GM12878 (cell line): ENCODE data around the gene PPARA. TPM values are rescaled to one million over a fixed set of nuclear protein-coding genes. Genes with fewer than 3 reads are reported as not detected.

ENCODE experiments used
- ATAC-seq: fragments of 200-7000 bp; cut with Tn5 transposase; 3 replicates; pipeline ENCODE4 v1.9.1; 2020; ENCODE audit warnings: mild to moderate bottlenecking, moderate library complexity
- BruUV-seq: library from RNA; stranded (reverse); fragments of 400-500 nt; replicated peaks from 2 replicates; lab custom pipeline; 2021; lab: Mats Ljungman, UMichigan
- CTCF ChIA-PET: fragments of 300-600 bp; sonication (Branson Sonifier 250); formaldehyde crosslinking; extraction: SDS; loops from one replicate; lab custom pipeline; 2021; ENCODE audit warnings: inconsistent platforms; lab: Yijun Ruan, JAX
- POLR2A ChIA-PET: fragments of 350-600 bp; formaldehyde crosslinking; extraction: SDS; loops from one replicate; lab custom pipeline; 2021; ENCODE audit warnings: inconsistent platforms; lab: Charles Lee
- RAD21 ChIA-PET: fragments of 300-600 bp; sonication (Branson Sonifier 250); formaldehyde crosslinking; loops from one replicate; lab custom pipeline; 2023; ENCODE audit warnings: antibody characterized with exemption; ENCODE audit not compliant: unreplicated experiment; lab: Charles Lee
- SMC1A ChIA-PET: fragments of 300-600 bp; sonication (Branson Sonifier 250); formaldehyde crosslinking; loops from one replicate; lab custom pipeline; 2023; ENCODE audit not compliant: unreplicated experiment, uncharacterized antibody; lab: Charles Lee
- DNase-seq: peaks from one replicate; pipeline ENCODE4 v3.0.0-alpha.2; 2011; ENCODE audit warnings: low read depth, low spot score
- FAIRE-seq: peaks from 3 replicates; lab custom pipeline; 2011; peaks lifted over from hg19 to GRCh38; lab: Jason Lieb, UNC
- H2AFZ ChIP-seq: 2 replicates; pipeline ENCODE4 v1.6.0; 2011; ENCODE audit warnings: low read depth, low read length, control low read depth; ENCODE audit not compliant: control insufficient read depth
- H3K27ac ChIP-seq: 2 replicates; pipeline ENCODE4 v1.5.1; 2011; ENCODE audit warnings: control low read depth; ENCODE audit not compliant: control insufficient read depth, insufficient read depth
- H3K27me3 ChIP-seq, 2 experiments: replicated peaks in 1 of 2; 2 replicates each; pipeline versions ENCODE4 v1.6.0 to v1.6.1; 2011; ENCODE audit warnings: low read length in 1 of 2; ENCODE audit not compliant: control insufficient read depth in 2 of 2, insufficient read depth in 2 of 2
- H3K36me3 ChIP-seq, 2 experiments: 2 replicates each; pipeline ENCODE4 v1.5.1; 2011; ENCODE audit warnings: low read length in 1 of 2; ENCODE audit not compliant: control insufficient read depth in 2 of 2, insufficient read depth in 2 of 2
- H3K4me1 ChIP-seq: 2 replicates; pipeline ENCODE4 v1.6.1; 2011; ENCODE audit warnings: mild to moderate bottlenecking, low read length, moderate library complexity, mixed read lengths; ENCODE audit not compliant: control insufficient read depth, insufficient read depth
- H3K4me2 ChIP-seq: 2 replicates; pipeline ENCODE4 v1.6.0; 2011; ENCODE audit warnings: control low read depth; ENCODE audit not compliant: control insufficient read depth, insufficient read depth
- H3K4me3 ChIP-seq: fragments of 200-600 bp; sonication (generic); 2 replicates; pipeline ENCODE4 v1.5.1; 2016
- H3K79me2 ChIP-seq: 2 replicates; pipeline ENCODE4 v1.6.0; 2011; ENCODE audit warnings: low read length; ENCODE audit not compliant: control insufficient read depth, insufficient read depth
- H3K9ac ChIP-seq: 2 replicates; pipeline ENCODE4 v1.8.0; 2011; ENCODE audit warnings: low read length, control low read depth, mixed read lengths; ENCODE audit not compliant: control insufficient read depth, insufficient read depth
- H3K9me3 ChIP-seq: replicated peaks from 3 replicates; pipeline ENCODE4 v1.5.1; 2011; ENCODE audit warnings: mild to moderate bottlenecking, low read length; ENCODE audit not compliant: control insufficient read depth, insufficient read depth
- H4K20me1 ChIP-seq: 2 replicates; pipeline ENCODE4 v1.6.0; 2011; ENCODE audit not compliant: control insufficient read depth, insufficient read depth
- ASH2L ChIP-seq: fragments of 300-600, 200-600 bp; sonication (generic); IDR thresholded peaks from 2 replicates; pipeline ENCODE4 v1.6.1; 2017; ENCODE audit warnings: low read depth, mild to moderate bottlenecking, borderline replicate concordance
- BMI1 ChIP-seq: fragments of 450-650 bp; IDR thresholded peaks from 2 replicates; pipeline ENCODE4 v1.6.1; 2016; ENCODE audit warnings: mild to moderate bottlenecking, moderate library complexity, borderline replicate concordance
- CBFB ChIP-seq: IDR thresholded peaks from 2 replicates; pipeline ENCODE4 v1.6.1; 2016; ENCODE audit warnings: antibody characterized with exemption, low read depth
- EED ChIP-seq: sonication (generic); IDR thresholded peaks from 2 replicates; pipeline ENCODE4 v1.6.1; 2016; ENCODE audit warnings: antibody characterized with exemption, low read depth
- GABPA ChIP-seq: IDR thresholded peaks from 2 replicates; pipeline ENCODE4 v1.6.1; 2014; ENCODE audit warnings: antibody characterized with exemption, low read depth, mild to moderate bottlenecking, inconsistent platforms
- GATAD2B ChIP-seq: fragments of 450-650 bp; conservative IDR thresholded peaks from 2 replicates; pipeline ENCODE4 v1.6.1; 2017; ENCODE audit warnings: low read depth, mild to moderate bottlenecking, moderate library complexity
- KDM1A ChIP-seq: fragments of 200-600 bp; sonication (generic); IDR thresholded peaks from 2 replicates; pipeline ENCODE4 v1.6.1; 2016; ENCODE audit warnings: borderline replicate concordance
- MTA2 ChIP-seq: fragments of 450-650 bp; IDR thresholded peaks from 2 replicates; pipeline ENCODE4 v1.6.1; 2016; ENCODE audit warnings: low read depth, mild to moderate bottlenecking, moderate library complexity
- NRF1 ChIP-seq: conservative IDR thresholded peaks from 2 replicates; pipeline ENCODE4 v1.6.1; 2011; ENCODE audit warnings: mild to moderate bottlenecking, low read depth, low read length, improper control_type of control experiment
- RCOR1 ChIP-seq: conservative IDR thresholded peaks from 2 replicates; pipeline ENCODE4 v1.6.1; 2012; ENCODE audit warnings: low read depth, low read length, improper control_type of control experiment
- RELB ChIP-seq: fragments of 450-650 bp; IDR thresholded peaks from 2 replicates; pipeline ENCODE4 v1.6.1; 2017; ENCODE audit warnings: low read depth, mild to moderate bottlenecking, moderate library complexity
- SUPT20H ChIP-seq: IDR thresholded peaks from 2 replicates; pipeline ENCODE4 v1.6.1; 2011; ENCODE audit warnings: low read depth, mild to moderate bottlenecking, low read length, moderate library complexity, borderline replicate concordance; ENCODE audit not compliant: control insufficient read depth
- SUZ12 ChIP-seq: fragments of 200-600 bp; sonication (generic); IDR thresholded peaks from one replicate; pipeline ENCODE4 v1.6.1; 2018; ENCODE audit warnings: antibody characterized with exemption, mild to moderate bottlenecking; ENCODE audit not compliant: unreplicated experiment
- ZNF274 ChIP-seq: IDR thresholded peaks from one replicate; pipeline ENCODE4 v1.8.0; 2011; ENCODE audit not compliant: insufficient read length, insufficient read depth
- ZNF592 ChIP-seq: fragments of 450-650 bp; IDR thresholded peaks from 2 replicates; pipeline ENCODE4 v1.6.1; 2017; ENCODE audit warnings: mild to moderate bottlenecking, moderate library complexity
- WGBS: methylation state at CpG from one replicate; pipeline ENCODE4 v1.1.6; 2016; ENCODE audit warnings: low lambda C conversion rate; ENCODE audit not compliant: insufficient replicate concordance, insufficient coverage; ENCODE audit errors: missing lambda C conversion rate; 5-methylcytosine and 5-hydroxymethylcytosine counted together
- in situ Hi-C: fragments of 300-500 bp; cut with MboI; formaldehyde crosslinking; loops from 9 replicates; pipeline ENCODE4 v1.14.3; 2018; ENCODE audit warnings: mixed read lengths
- intact Hi-C: fragments of 100-400 bp; cut with micrococcal nuclease; formaldehyde crosslinking; loops from one replicate; pipeline ENCODE4 v1.14.2; 2022; ENCODE audit not compliant: unreplicated experiment
- polyA plus RNA-seq, 11 experiments: library from polyadenylated mRNA; depleted of rRNA in 4 of 11; unstranded in 6 of 11; stranded (reverse) in 5 of 11; fragments of >200 nt; fragmentation: Nextera tagmentation in 4 of 11; fragmentation: Illumina TruSeq in 1 of 11; extraction: Ambion mirVana in 4 of 11; extraction: Trizol in 1 of 11; gene quantifications; 1 replicate in 1 of 11; 2 replicates in 10 of 11; pipeline versions ENCODE4 v1.2.1 to v1.2.3, GENCODE V29; 2011 to 2016; ENCODE audit warnings: inconsistent platforms in 2 of 11, missing spikeins in 2 of 11, low read depth in 1 of 11
- total RNA-seq, 4 experiments: library from RNA; depleted of rRNA in 3 of 4; stranded (reverse); fragments of >200 nt in 3 of 4; fragmentation: Illumina TruSeq in 1 of 4; extraction: Trizol in 1 of 4; gene quantifications; 2 replicates each; pipeline versions ENCODE4 v1.2.1 to v1.2.3, GENCODE V29; 2013 to 2021
- TF ChIP-seq, protein P1 (sequence below): fragments of 450-650 bp; IDR thresholded peaks from 2 replicates; pipeline ENCODE4 v1.6.1; 2017; ENCODE audit warnings: mild to moderate bottlenecking, low read depth, inconsistent platforms; ENCODE audit not compliant: poor library complexity, severe bottlenecking
- TF ChIP-seq, protein P2 (sequence below): IDR thresholded peaks from 2 replicates; pipeline ENCODE4 v1.6.1; 2012; ENCODE audit warnings: low read depth, low read length, improper control_type of control experiment

Gene PPARA
- total and polyA plus RNA-seq, 10 of the 15 experiments (the other 5 are each of a cell fraction or from before 2014, with no cell fraction given), result 0.72 to 10.4 (median 4.6) TPM

DNA sequence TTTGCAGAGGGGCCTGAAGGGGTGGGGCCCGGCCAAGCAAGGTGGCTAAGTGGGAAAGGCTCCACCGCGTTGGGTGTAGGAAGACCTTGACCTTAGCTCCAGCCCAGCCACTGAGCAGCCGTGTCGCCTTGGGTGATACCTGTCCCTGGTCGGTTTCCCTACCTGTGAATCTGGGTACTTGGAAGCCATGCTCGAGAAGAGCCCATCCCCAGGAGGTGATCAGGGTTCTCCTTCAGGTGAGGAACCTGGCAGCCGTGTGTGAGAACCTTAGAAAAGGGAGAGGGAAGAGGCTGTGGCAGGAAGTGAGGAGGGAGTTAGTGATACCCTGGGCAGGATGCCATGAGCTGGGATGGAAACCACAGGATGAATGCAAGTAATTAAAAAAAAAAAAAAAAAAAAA lies 21.6 kb downstream of the PPARA start:
- no TSS peak for BruUV-seq
- RAD21 ChIA-PET, result no interaction called here
- H3K4me3 ChIP-seq, result no peak overlapping the region
- H3K9me3 ChIP-seq, result no peaks in the 10 kb centered on the region
- no peak overlapping the region for H3K27ac ChIP-seq
- ATAC-seq (no peak), FAIRE-seq (no peak), DNase-seq (no peak)
- no peaks in the 10 kb centered on the region for H4K20me1 ChIP-seq
- CTCF ChIA-PET, result no interaction called here
- H3K36me3 ChIP-seq, result no peaks in the 10 kb centered on the region; a peak in 1 of 4 replicates
- POLR2A ChIA-PET, result interaction anchor here (0.6 kb wide), 1 partner anchor 10 kb away, joined by 4 read pairs; no protein-coding TSS in a partner anchor
- intact Hi-C loops, result no loop called here
- H2AFZ ChIP-seq, result no peak overlapping the region
- no peaks in the 10 kb centered on the region; the same call in 1 of the 2 replicates for H3K4me1 ChIP-seq
- SMC1A ChIA-PET, result no interaction called here
- H3K79me2 ChIP-seq, result no peaks in the 10 kb centered on the region
- no peak overlapping the region for H3K9ac ChIP-seq
- in situ Hi-C loops, result no loop called here
- WGBS, result 89% methylated on average over 8 of the region's 8 CpGs
- no peak overlapping the region for H3K4me2 ChIP-seq
- H3K27me3 ChIP-seq, result no peaks in the 10 kb centered on the region
- no peak for TF ChIP-seq SUPT20H
- TF ChIP-seq, protein P1, sequence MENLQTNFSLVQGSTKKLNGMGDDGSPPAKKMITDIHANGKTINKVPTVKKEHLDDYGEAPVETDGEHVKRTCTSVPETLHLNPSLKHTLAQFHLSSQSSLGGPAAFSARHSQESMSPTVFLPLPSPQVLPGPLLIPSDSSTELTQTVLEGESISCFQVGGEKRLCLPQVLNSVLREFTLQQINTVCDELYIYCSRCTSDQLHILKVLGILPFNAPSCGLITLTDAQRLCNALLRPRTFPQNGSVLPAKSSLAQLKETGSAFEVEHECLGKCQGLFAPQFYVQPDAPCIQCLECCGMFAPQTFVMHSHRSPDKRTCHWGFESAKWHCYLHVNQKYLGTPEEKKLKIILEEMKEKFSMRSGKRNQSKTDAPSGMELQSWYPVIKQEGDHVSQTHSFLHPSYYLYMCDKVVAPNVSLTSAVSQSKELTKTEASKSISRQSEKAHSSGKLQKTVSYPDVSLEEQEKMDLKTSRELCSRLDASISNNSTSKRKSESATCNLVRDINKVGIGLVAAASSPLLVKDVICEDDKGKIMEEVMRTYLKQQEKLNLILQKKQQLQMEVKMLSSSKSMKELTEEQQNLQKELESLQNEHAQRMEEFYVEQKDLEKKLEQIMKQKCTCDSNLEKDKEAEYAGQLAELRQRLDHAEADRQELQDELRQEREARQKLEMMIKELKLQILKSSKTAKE, result no peak
- no peak for TF ChIP-seq RCOR1
- no peak for TF ChIP-seq CBFB
- no peak for TF ChIP-seq RELB
- TF ChIP-seq EED, result no peak
- TF ChIP-seq KDM1A, result no peak
- no peak for TF ChIP-seq GATAD2B
- TF ChIP-seq ZNF274, result no peak
- no peak for TF ChIP-seq GABPA
- TF ChIP-seq, protein P2, sequence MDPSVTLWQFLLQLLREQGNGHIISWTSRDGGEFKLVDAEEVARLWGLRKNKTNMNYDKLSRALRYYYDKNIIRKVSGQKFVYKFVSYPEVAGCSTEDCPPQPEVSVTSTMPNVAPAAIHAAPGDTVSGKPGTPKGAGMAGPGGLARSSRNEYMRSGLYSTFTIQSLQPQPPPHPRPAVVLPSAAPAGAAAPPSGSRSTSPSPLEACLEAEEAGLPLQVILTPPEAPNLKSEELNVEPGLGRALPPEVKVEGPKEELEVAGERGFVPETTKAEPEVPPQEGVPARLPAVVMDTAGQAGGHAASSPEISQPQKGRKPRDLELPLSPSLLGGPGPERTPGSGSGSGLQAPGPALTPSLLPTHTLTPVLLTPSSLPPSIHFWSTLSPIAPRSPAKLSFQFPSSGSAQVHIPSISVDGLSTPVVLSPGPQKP, result no peak
- no peak for TF ChIP-seq ASH2L
- TF ChIP-seq BMI1, result no peak
- no peak for TF ChIP-seq MTA2
- no peak for TF ChIP-seq ZNF592
- no peak for TF ChIP-seq NRF1
- no peak for TF ChIP-seq SUZ12
